K562 (cell line): ENCODE measurements around the gene HOGA1. TPM values are rescaled to one million over a fixed set of nuclear protein-coding genes. Genes with fewer than 3 reads are reported as not detected.

ENCODE experiments used
- ARID3A ChIP-seq: IDR thresholded peaks from 2 replicates; pipeline ENCODE4 v1.6.1; 2012; ENCODE audit warnings: low read depth, low read length, improper control_type of control experiment, borderline replicate concordance
- DDX20 ChIP-seq: fragments of 450-650 bp; IDR thresholded peaks from 2 replicates; pipeline ENCODE4 v1.6.1; 2016; ENCODE audit warnings: missing genetic modification characterization, low read depth, mild to moderate bottlenecking, missing compliant biosample characterization, moderate library complexity
- DPF2 ChIP-seq: fragments of 450-650 bp; IDR thresholded peaks from 2 replicates; pipeline ENCODE4 v1.6.1; 2016
- FOS ChIP-seq: IDR thresholded peaks from 3 replicates; pipeline ENCODE4 v1.6.1; 2011; ENCODE audit not compliant: insufficient read length; ENCODE audit errors: extremely low read depth
- GTF2E2 ChIP-seq: fragments of 200-800 bp; sonication (Bioruptor generic); IDR thresholded peaks from 2 replicates; pipeline ENCODE4 v1.6.1; 2016; ENCODE audit warnings: missing genetic modification characterization, missing compliant biosample characterization
- HLTF ChIP-seq: fragments of 450-650 bp; IDR thresholded peaks from 2 replicates; pipeline ENCODE4 v1.6.1; 2016
- MLX ChIP-seq, 2 experiments: fragments of 450-650 bp in 1 of 2; sonication (generic) in 1 of 2; formaldehyde crosslinking; conservative IDR thresholded peaks; 2 replicates each; pipeline versions ENCODE4 v1.4.0 to v1.8.1; 2020 to 2022; ENCODE audit warnings: mild to moderate bottlenecking in 1 of 2, missing genetic modification reagents in 1 of 2
- MYC ChIP-seq, 2 experiments: fragments of 250-450 bp in 1 of 2; sonication (Bioruptor Pico) in 1 of 2; IDR thresholded peaks; 2 replicates each; pipeline versions ENCODE4 v1.5.1 to v1.6.1; 2012 to 2021; ENCODE audit warnings: low read depth in 2 of 2, borderline replicate concordance in 1 of 2, improper control_type of control experiment in 1 of 2, low read length in 1 of 2, mild to moderate bottlenecking in 1 of 2, moderate library complexity in 1 of 2
- POLR2H ChIP-seq: IDR thresholded peaks from 2 replicates; pipeline ENCODE4 v1.6.1; 2016; ENCODE audit warnings: missing genetic modification characterization, low read depth, mild to moderate bottlenecking, control low read depth, missing compliant biosample characterization, moderate library complexity
- RCOR1 ChIP-seq, 2 experiments: IDR thresholded peaks; 2 replicates each; pipeline ENCODE4 v1.6.1; 2012; ENCODE audit warnings: low read depth in 2 of 2, low read length in 2 of 2, borderline replicate concordance in 1 of 2, improper control_type of control experiment in 1 of 2
- SAFB2 ChIP-seq: fragments of 200-400 bp; formaldehyde crosslinking; IDR thresholded peaks from 2 replicates; pipeline ENCODE4 v1.6.1; 2018; ENCODE audit warnings: borderline replicate concordance, low read length, low read depth, moderate library complexity; ENCODE audit not compliant: severe bottlenecking
- SNIP1 ChIP-seq: fragments of 450-650 bp; IDR thresholded peaks from 2 replicates; pipeline ENCODE4 v1.7.1; 2017; ENCODE audit warnings: low read depth, mild to moderate bottlenecking
- SREBF1 ChIP-seq: fragments of 150-350 bp; IDR thresholded peaks from 2 replicates; pipeline ENCODE4 v1.6.1; 2014; ENCODE audit warnings: antibody characterized with exemption, low read depth, low read length, borderline replicate concordance
- U2AF2 ChIP-seq: fragments of 200-400 bp; formaldehyde crosslinking; optimal IDR thresholded peaks from 2 replicates; pipeline ENCODE3; 2017; ENCODE audit warnings: low read depth, mild to moderate bottlenecking, low read length
- WHSC1 ChIP-seq: IDR thresholded peaks from one replicate; pipeline ENCODE4 v1.6.1; 2012; ENCODE audit warnings: low read length, control low read depth, inconsistent platforms
- ZNF184 ChIP-seq: sonication (generic); formaldehyde crosslinking; IDR thresholded peaks from 2 replicates; pipeline ENCODE4 v1.5.0; 2020; ENCODE audit warnings: missing genetic modification reagents
- ZNF197 ChIP-seq: fragments of 200-800 bp; sonication (Bioruptor generic); IDR thresholded peaks from 2 replicates; pipeline ENCODE4 v1.6.1; 2016; ENCODE audit warnings: low read depth, missing genetic modification characterization, missing compliant biosample characterization
- ZNF263 ChIP-seq: sonication (generic); formaldehyde crosslinking; IDR thresholded peaks from 2 replicates; pipeline ENCODE4 v1.8.0; 2022; ENCODE audit warnings: mild to moderate bottlenecking, missing genetic modification reagents, borderline replicate concordance
- ZNF274 ChIP-seq: IDR thresholded peaks from 2 replicates; pipeline ENCODE4 v1.6.1; 2011; ENCODE audit warnings: low read depth, mild to moderate bottlenecking, low read length, moderate library complexity, borderline replicate concordance
- ZNF449 ChIP-seq: fragments of 250-450 bp; sonication (Bioruptor Pico); IDR thresholded peaks from 2 replicates; pipeline ENCODE4 v1.8.0; 2022; ENCODE audit warnings: moderate library complexity, mild to moderate bottlenecking, inconsistent platforms
- ZNF551 ChIP-seq: fragments of 250-450 bp; sonication (Bioruptor Pico); IDR thresholded peaks from 2 replicates; pipeline ENCODE4 v1.5.0; 2021; ENCODE audit warnings: mild to moderate bottlenecking, moderate library complexity
- polyA plus RNA-seq, 8 experiments: library from polyadenylated mRNA; depleted of rRNA in 4 of 8; stranded (reverse) in 5 of 8; unstranded in 3 of 8; fragments of >200 nt; fragmentation: Nextera tagmentation in 2 of 8; fragmentation: Illumina TruSeq in 1 of 8; extraction: Ambion mirVana in 2 of 8; extraction: Trizol in 1 of 8; gene quantifications; 2 replicates each; pipeline versions ENCODE4 v1.2.1 to v1.2.3, GENCODE V29; 2011 to 2014; ENCODE audit warnings: inconsistent platforms in 1 of 8, missing spikeins in 1 of 8
- total RNA-seq, 7 experiments: library from RNA; depleted of rRNA in 6 of 7; stranded (reverse); fragments of >200 nt in 6 of 7; fragmentation: Illumina TruSeq in 2 of 7; extraction: Trizol in 2 of 7; gene quantifications; 2 replicates each; pipeline versions ENCODE4 v1.2.1 to v1.2.3, GENCODE V29; 2011 to 2021; ENCODE audit warnings: low replicate concordance in 1 of 7
- TF ChIP-seq, protein P1 (sequence below): fragments of 250-450 bp; sonication (Bioruptor Pico); IDR thresholded peaks from 2 replicates; pipeline ENCODE4 v1.4.0; 2020; ENCODE audit warnings: mild to moderate bottlenecking, moderate library complexity

The HOGA1 gene
- total and polyA plus RNA-seq, 9 of the 15 experiments (the other 6 are each of a cell fraction or from before 2014, with no cell fraction given), result not detected

DNA sequence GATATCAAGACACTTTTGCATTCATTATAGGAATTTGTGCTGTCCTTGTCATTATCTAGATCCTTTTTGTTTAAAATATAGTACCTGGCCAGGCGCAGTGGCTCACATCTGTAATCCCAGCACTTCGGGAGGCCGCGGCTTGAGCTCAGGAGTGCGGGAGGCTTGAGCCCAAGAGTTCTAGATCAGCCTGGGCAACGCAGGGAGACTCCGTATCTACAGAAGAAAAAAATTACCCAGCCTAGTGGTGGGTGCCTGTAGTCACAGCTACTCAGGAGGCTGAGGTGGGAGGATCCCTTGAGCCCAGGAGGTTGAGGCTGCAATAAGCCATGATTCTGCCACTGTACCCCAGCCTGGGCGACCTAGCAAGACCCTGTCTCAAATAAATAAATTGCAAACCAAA, 49.7 kb downstream of the HOGA1 start (continued):
- TF ChIP-seq, protein P1, sequence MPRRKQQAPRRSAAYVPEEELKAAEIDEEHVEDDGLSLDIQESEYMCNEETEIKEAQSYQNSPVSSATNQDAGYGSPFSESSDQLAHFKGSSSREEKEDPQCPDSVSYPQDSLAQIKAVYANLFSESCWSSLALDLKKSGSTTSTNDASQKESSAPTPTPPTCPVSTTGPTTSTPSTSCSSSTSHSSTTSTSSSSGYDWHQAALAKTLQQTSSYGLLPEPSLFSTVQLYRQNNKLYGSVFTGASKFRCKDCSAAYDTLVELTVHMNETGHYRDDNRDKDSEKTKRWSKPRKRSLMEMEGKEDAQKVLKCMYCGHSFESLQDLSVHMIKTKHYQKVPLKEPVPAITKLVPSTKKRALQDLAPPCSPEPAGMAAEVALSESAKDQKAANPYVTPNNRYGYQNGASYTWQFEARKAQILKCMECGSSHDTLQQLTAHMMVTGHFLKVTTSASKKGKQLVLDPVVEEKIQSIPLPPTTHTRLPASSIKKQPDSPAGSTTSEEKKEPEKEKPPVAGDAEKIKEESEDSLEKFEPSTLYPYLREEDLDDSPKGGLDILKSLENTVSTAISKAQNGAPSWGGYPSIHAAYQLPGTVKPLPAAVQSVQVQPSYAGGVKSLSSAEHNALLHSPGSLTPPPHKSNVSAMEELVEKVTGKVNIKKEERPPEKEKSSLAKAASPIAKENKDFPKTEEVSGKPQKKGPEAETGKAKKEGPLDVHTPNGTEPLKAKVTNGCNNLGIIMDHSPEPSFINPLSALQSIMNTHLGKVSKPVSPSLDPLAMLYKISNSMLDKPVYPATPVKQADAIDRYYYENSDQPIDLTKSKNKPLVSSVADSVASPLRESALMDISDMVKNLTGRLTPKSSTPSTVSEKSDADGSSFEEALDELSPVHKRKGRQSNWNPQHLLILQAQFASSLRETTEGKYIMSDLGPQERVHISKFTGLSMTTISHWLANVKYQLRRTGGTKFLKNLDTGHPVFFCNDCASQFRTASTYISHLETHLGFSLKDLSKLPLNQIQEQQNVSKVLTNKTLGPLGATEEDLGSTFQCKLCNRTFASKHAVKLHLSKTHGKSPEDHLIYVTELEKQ (CRISPR knock-in tag), result no peak
- TF ChIP-seq DPF2 (0 out of 2 replicates have a peak, but pooled peaks have one; percentile 6), SAFB2 (no peak), U2AF2 (no peak), ZNF184 (CRISPR knock-in tag) (no peak), DDX20 (no peak), ZNF263 (no peak), GTF2E2 (tag) (no peak), MYC (IDR thresholded peaks at IDR 0.05; ENCODE audit: low read depth, low read length) (no peak), MYC (CRISPR knock-in tag; IDR thresholded peaks at IDR 0.05; ENCODE audit: borderline replicate concordance, low read depth) (no peak), FOS (no peak), RCOR1 (IDR thresholded peaks at IDR 0.05; ENCODE audit: borderline replicate concordance in 1 of 2, low read depth in 2 of 2, low read length in 2 of 2) (0 out of 4 replicates have a peak, but pooled peaks of 1 of the 2 experiments have one; percentile 16), ZNF274 (no peak), ZNF449 (no peak), ZNF551 (no peak), POLR2H (tag) (no peak), SREBF1 (no peak), ARID3A (no peak), HLTF (no peak), MLX (CRISPR knock-in tag; conservative IDR thresholded peaks at IDR 0.05) (no peak), SNIP1 (no peak), ZNF197 (CRISPR knock-in tag) (no peak), WHSC1 (no peak)
